Astrocyte of the cerebellum (primary cell): ENCODE results near the gene SGCD.

Source experiments
- DNase-seq: peaks from one replicate; pipeline ENCODE4 v3.0.0-alpha.2; 2011; ENCODE audit warnings: low read depth
- H3K4me3 ChIP-seq: 2 replicates; pipeline ENCODE4 v1.5.1; 2011; ENCODE audit warnings: mild to moderate bottlenecking, low read depth, low read length, moderate library complexity
- CTCF ChIP-seq: IDR thresholded peaks from 2 replicates; pipeline ENCODE4 v1.5.1; 2012; ENCODE audit warnings: low read length, low read depth, moderate library complexity, mild to moderate bottlenecking; ENCODE audit errors: missing control alignments
- in situ Hi-C: cut with HindIII; loops from 2 replicates; pipeline ENCODE4 v1.10.0; 2017; ENCODE audit warnings: low sequenced_read_pairs

The SGCD gene

DNA sequence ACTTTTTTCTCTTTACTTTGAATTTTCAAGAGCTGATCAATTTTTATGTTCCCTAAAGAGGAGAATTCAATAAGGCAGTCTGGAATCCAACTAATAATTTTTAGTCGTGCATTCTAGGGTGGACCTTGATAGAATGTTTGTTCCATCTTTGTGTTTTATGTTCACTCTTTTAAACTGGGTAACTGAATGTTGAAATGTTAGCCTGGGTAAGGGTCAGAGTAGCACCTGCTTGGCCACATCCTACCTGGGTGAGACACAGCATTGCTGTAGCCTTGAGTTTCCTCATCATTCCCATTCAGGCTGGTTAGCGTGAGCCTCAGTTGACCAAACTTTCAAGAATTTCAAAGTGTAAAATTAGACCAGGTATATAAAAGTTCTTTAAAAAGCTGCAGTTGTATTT, 85.0 kb downstream of the SGCD start:
- in situ Hi-C loops, result no loop called here
- DNase-seq, result no peak
- no peak for TF ChIP-seq CTCF

DNA sequence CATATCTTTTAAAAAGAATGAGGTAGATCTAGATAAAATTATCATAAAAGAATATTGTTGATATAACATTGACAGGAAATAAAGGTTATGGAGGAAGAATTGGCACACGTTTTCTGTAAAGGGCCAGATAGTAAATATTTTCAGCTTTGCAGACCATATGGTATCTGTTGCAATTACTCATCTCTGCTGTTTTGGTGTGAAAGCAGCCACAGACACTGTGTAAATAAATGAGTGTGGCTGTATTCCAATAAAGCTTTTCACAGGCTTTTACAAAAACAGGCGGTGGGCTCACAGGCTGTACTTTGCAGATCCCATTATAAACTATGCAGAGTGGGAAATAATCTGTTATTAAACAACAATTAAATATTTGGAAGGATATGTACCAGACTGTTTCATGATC, 87.4 kb downstream of the SGCD start:
- DNase-seq, result no peak
- TF ChIP-seq CTCF, result no peak
- no peak overlapping the region for H3K4me3 ChIP-seq
- in situ Hi-C loops, result no loop called here

More for the DNA sequence above, 85.0 kb downstream of the SGCD start:
- no peak overlapping the region for H3K4me3 ChIP-seq

GRCh38 chr5:156419661-156420060, 92.7 kb downstream of the SGCD start:
- in situ Hi-C loops, result no loop called here
- no peak overlapping the region for H3K4me3 ChIP-seq
- no peak for DNase-seq
- no peak for TF ChIP-seq CTCF

GRCh38 chr5:156420665-156421064, 93.7 kb downstream of the SGCD start:
- H3K4me3 ChIP-seq, result no peak overlapping the region
- in situ Hi-C loops, result no loop called here
- TF ChIP-seq CTCF, result no peak
- DNase-seq, result no peak

DNA sequence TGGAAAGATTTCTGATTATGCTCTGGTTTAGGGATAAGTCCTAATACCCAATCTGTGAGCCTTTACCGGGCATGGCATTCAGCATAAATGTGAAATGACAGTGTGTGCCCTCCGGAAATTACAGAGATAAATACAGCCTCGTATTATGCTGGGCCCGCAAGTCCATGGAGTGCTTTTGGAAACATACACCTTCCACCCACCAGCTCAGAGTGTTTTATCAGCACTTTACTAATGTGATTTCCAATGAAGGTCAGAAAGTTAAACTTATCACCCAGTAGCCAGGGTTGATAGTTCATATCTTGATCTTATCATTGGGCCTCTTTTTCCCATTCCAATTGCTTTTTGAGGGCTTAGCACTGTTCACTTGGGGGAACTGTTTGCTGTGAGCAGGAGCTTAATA, 94.8 kb downstream of the SGCD start:
- H3K4me3 ChIP-seq, result no peak overlapping the region
- no peak for TF ChIP-seq CTCF
- in situ Hi-C loops, result no loop called here
- DNase-seq, result no peak

- H3K4me3 ChIP-seq, result no peak overlapping the region
- no peak for DNase-seq
- in situ Hi-C loops, result no loop called here
- TF ChIP-seq CTCF, result no peak
Measured at GRCh38 chr5:156423597-156423996, 96.6 kb downstream of the SGCD start.

GRCh38 chr5:156427315-156427714, 100.4 kb downstream of the SGCD start:
- H3K4me3 ChIP-seq, result no peak overlapping the region
- no peak for TF ChIP-seq CTCF
- no peak for DNase-seq
- in situ Hi-C loops, result no loop called here
